Lower lobe of right lung (tissue), 2 donors: ENCODE data around the gene CSGALNACT2. TPM values are rescaled to one million over a fixed set of nuclear protein-coding genes. Genes with fewer than 3 reads are reported as not detected.

Source experiments
- ATAC-seq, 2 donors: fragments of 200-7000 bp; cut with Tn5 transposase; one replicate each; pipeline ENCODE4 v1.9.1; 2020 to 2022; ENCODE audit warnings: mild to moderate bottlenecking in 2 of 2, moderate library complexity in 2 of 2
- DNase-seq: peaks from one replicate; pipeline ENCODE4 v3.0.0-alpha.2; 2020
- H3K27ac ChIP-seq: fragments of 200-600 bp; one replicate; pipeline ENCODE4 v1.8.0; 2022
- H3K27me3 ChIP-seq: fragments of 200-600 bp; one replicate; pipeline ENCODE4 v1.8.0; 2022; ENCODE audit warnings: low read depth
- H3K36me3 ChIP-seq: fragments of 200-600 bp; one replicate; pipeline ENCODE4 v1.8.0; 2022; ENCODE audit warnings: mild to moderate bottlenecking
- H3K4me1 ChIP-seq: fragments of 200-600 bp; one replicate; pipeline ENCODE4 v1.8.0; 2022
- H3K4me3 ChIP-seq: fragments of 200-600 bp; one replicate; pipeline ENCODE4 v1.8.0; 2022; ENCODE audit warnings: mild to moderate bottlenecking
- H3K9me3 ChIP-seq: fragments of 200-600 bp; one replicate; pipeline ENCODE4 v1.8.0; 2022
- intact Hi-C: fragments of 100-400 bp; cut with DNase I; formaldehyde crosslinking; loops from one replicate; pipeline ENCODE4 v1.11.0; 2022
- total RNA-seq: library from RNA; stranded (reverse); fragmentation: NEBNext Ultra II Directional; extraction: Animal tissue kit (Norgen Biotek cat#: 25700); gene quantifications from one replicate; pipeline ENCODE4 v1.2.1, GENCODE V29; 2021
- TF ChIP-seq, protein P1 (sequence below): fragments of 200-600 bp; IDR thresholded peaks from one replicate; pipeline ENCODE4 v1.8.0; 2022; ENCODE audit warnings: antibody characterized with exemption, mild to moderate bottlenecking
- donor health status: DM: no; HTN: yes; CAD: no; lungs with severe emphysema.

Gene CSGALNACT2
- total RNA-seq, 1 donor from 2014 or later, result 36.4 TPM

DNA sequence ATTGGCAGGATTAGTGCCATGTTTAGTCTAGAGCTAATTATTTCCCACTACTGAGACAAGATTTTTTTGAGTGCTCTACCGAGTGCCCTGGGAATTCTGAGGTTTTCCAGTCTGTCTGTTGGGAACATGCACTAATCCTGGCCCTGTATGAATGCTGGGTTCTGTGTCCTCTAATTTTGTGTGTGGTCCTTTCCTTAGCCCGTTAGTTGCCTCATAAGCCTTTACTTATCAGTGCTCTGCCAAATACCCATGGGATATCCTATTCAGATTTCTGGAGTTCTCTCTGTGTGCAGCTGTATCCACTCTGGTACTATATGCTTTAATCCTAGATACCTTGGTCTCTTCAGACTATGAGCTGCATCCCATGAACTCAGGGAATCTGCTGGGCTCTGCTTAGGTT lies 13.1 kb downstream of the CSGALNACT2 start:
- peaks cover 7% of the 10 kb centered on the region for H3K9me3 ChIP-seq
- H3K27me3 ChIP-seq, result no peaks in the 10 kb centered on the region
- ATAC-seq (no peak), DNase-seq (no peak)
- peaks cover 34% of the 10 kb centered on the region for H3K4me1 ChIP-seq
- no peaks in the 10 kb centered on the region for H3K36me3 ChIP-seq
- H3K4me3 ChIP-seq, result no peak overlapping the region
- intact Hi-C loops, result no loop called here
- no peak overlapping the region for H3K27ac ChIP-seq
- TF ChIP-seq, protein P1, sequence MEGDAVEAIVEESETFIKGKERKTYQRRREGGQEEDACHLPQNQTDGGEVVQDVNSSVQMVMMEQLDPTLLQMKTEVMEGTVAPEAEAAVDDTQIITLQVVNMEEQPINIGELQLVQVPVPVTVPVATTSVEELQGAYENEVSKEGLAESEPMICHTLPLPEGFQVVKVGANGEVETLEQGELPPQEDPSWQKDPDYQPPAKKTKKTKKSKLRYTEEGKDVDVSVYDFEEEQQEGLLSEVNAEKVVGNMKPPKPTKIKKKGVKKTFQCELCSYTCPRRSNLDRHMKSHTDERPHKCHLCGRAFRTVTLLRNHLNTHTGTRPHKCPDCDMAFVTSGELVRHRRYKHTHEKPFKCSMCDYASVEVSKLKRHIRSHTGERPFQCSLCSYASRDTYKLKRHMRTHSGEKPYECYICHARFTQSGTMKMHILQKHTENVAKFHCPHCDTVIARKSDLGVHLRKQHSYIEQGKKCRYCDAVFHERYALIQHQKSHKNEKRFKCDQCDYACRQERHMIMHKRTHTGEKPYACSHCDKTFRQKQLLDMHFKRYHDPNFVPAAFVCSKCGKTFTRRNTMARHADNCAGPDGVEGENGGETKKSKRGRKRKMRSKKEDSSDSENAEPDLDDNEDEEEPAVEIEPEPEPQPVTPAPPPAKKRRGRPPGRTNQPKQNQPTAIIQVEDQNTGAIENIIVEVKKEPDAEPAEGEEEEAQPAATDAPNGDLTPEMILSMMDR, result no peak

DNA sequence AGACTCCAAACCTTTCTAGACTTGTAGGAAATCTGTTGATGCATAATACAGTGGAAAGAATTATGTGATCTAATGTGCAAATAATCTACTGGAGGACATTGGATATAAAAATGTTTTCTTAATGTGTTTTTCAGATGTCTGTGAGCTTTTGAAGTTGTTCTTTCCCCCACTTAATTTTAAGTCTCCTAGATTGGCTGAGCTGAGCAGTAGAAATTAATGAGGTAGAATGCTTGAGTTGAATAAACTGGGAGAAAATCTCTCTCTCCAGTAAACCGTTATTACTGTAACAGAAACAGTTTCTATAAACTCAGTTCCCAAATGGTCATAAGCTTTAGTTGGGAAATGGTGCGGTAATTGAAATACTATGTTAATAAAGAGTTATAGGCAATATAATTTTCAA lies 15.7 kb downstream of the CSGALNACT2 start:
- Histone ChIP-seq H3K36me3 (no peaks in the 10 kb centered on the region), H3K4me1 (peaks cover 43% of the 10 kb centered on the region), H3K27me3 (no peaks in the 10 kb centered on the region), H3K4me3 (no peak overlapping the region), H3K27ac (no peak overlapping the region), H3K9me3 (peaks cover 2% of the 10 kb centered on the region)
- intact Hi-C loops, result no loop called here
- DNase-seq (no peak), ATAC-seq (no peak)
- TF ChIP-seq, protein P1, result no peak

DNA sequence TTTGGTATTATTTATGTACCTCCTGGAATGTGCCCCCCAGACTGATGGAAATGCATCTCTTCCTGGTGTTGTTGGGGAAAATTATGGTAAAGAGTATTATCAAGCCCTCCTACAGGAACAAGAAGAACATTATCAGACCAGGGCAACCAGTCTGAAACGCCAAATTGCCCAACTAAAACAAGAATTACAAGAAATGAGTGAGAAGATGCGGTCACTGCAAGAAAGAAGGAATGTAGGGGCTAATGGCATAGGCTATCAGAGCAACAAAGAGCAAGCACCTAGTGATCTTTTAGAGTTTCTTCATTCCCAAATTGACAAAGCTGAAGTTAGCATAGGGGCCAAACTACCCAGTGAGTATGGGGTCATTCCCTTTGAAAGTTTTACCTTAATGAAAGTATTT lies 17.0 kb downstream of the CSGALNACT2 start:
- H3K27ac ChIP-seq, result no peak overlapping the region
- TF ChIP-seq, protein P1, result no peak
- no peaks in the 10 kb centered on the region for H3K9me3 ChIP-seq
- ATAC-seq (no peak), DNase-seq (no peak)
- H3K4me1 ChIP-seq, result peaks cover 49% of the 10 kb centered on the region
- intact Hi-C loops, result no loop called here
- H3K27me3 ChIP-seq, result no peaks in the 10 kb centered on the region
- H3K4me3 ChIP-seq, result no peak overlapping the region
- no peaks in the 10 kb centered on the region for H3K36me3 ChIP-seq

DNA sequence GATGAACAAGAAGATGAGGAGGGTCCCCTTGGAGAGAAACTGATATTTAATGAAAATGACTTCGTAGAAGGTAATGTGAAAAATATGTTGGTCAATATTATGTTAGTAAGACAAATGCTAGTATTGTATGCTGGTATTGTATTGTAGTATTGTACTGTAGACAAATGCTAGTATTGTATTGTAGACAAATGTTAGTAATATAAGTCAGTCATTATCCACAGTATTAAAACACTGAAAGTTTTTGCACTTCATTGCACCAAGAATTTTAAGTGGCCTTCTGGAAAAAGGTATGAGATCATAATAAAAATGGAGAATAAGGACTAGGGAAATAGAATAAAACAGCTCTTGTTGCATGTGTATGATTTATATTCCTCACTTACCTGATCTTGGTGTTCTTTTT lies 17.5 kb downstream of the CSGALNACT2 start:
- Histone ChIP-seq H3K4me1 (peaks cover 50% of the 10 kb centered on the region), H3K9me3 (no peaks in the 10 kb centered on the region), H3K27me3 (no peaks in the 10 kb centered on the region), H3K36me3 (no peaks in the 10 kb centered on the region), H3K4me3 (no peak overlapping the region), H3K27ac (no peak overlapping the region)
- TF ChIP-seq, protein P1, result no peak
- intact Hi-C loops, result no loop called here
- DNase-seq, result no peak
- no peak for ATAC-seq

- H3K36me3 ChIP-seq, result peaks cover 5% of the 10 kb centered on the region
- no peak for ATAC-seq
- intact Hi-C loops, result no loop called here
- TF ChIP-seq, protein P1, result no peak
- H3K4me3 ChIP-seq, result no peak overlapping the region
- no peak overlapping the region for H3K27ac ChIP-seq
- no peaks in the 10 kb centered on the region for H3K27me3 ChIP-seq
- H3K9me3 ChIP-seq, result no peaks in the 10 kb centered on the region
- H3K4me1 ChIP-seq, result peaks cover 45% of the 10 kb centered on the region
- no peak for DNase-seq
Measured at GRCh38 chr10:43156590-43157341, 18.5 kb downstream of the CSGALNACT2 start.
